HepG2 (cell line): Measurements from ENCODE around the gene RAB3D. TPM values are rescaled to one million over a fixed set of nuclear protein-coding genes. Genes with fewer than 3 reads are reported as not detected.

Source experiments
- ASH2L ChIP-seq: fragments of 300-600, 200-600 bp; sonication (generic); IDR thresholded peaks from 2 replicates; pipeline ENCODE4 v1.7.0; 2017; ENCODE audit warnings: low read depth, mild to moderate bottlenecking, moderate library complexity, mixed read lengths, low read length; ENCODE audit not compliant: insufficient read length
- ATF6 ChIP-seq: sonication (generic); formaldehyde crosslinking; conservative IDR thresholded peaks from 2 replicates; pipeline ENCODE4 v1.4.0; 2020; ENCODE audit warnings: missing genetic modification reagents
- CENPX ChIP-seq: sonication (generic); formaldehyde crosslinking; IDR thresholded peaks from 2 replicates; pipeline ENCODE4 v1.9.0; 2021; ENCODE audit warnings: mild to moderate bottlenecking, missing genetic modification reagents, moderate library complexity
- CTCF ChIP-seq: sonication (generic); formaldehyde crosslinking; IDR thresholded peaks from 2 replicates; pipeline ENCODE4 v1.5.0; 2020; ENCODE audit warnings: mild to moderate bottlenecking, missing genetic modification reagents, moderate library complexity
- FOSL2 ChIP-seq: sonication (generic); formaldehyde crosslinking; IDR thresholded peaks from 2 replicates; pipeline ENCODE4 v1.4.0; 2020; ENCODE audit warnings: missing genetic modification reagents
- KLF13 ChIP-seq: sonication (generic); formaldehyde crosslinking; IDR thresholded peaks from 2 replicates; pipeline ENCODE4 v1.4.0; 2020; ENCODE audit warnings: mild to moderate bottlenecking, missing genetic modification reagents
- NR2C2 ChIP-seq: sonication (generic); formaldehyde crosslinking; IDR thresholded peaks from 2 replicates; pipeline ENCODE4 v1.4.0; 2020; ENCODE audit warnings: missing genetic modification reagents, mild to moderate bottlenecking, moderate library complexity, borderline replicate concordance
- PAF1 ChIP-seq: IDR thresholded peaks from 2 replicates; pipeline ENCODE4 v1.6.1; 2016; ENCODE audit warnings: missing genetic modification reagents, missing compliant biosample characterization
- PTBP1 ChIP-seq: fragments of 200-400 bp; formaldehyde crosslinking; IDR thresholded peaks from 2 replicates; pipeline ENCODE4 v1.6.1; 2018; ENCODE audit warnings: low read length, low read depth; ENCODE audit not compliant: poor library complexity, severe bottlenecking
- RARG ChIP-seq: sonication (generic); formaldehyde crosslinking; IDR thresholded peaks from 2 replicates; pipeline ENCODE4 v1.4.0; 2020; ENCODE audit warnings: low read depth, mild to moderate bottlenecking, missing genetic modification reagents
- TBX3 ChIP-seq: fragments of 450-650 bp; IDR thresholded peaks from 2 replicates; pipeline ENCODE4 v1.6.1; 2017; ENCODE audit warnings: antibody characterized with exemption, mild to moderate bottlenecking, inconsistent platforms, borderline replicate concordance
- ZBTB46 ChIP-seq: sonication (generic); formaldehyde crosslinking; IDR thresholded peaks from 2 replicates; pipeline ENCODE4 v1.4.0; 2020; ENCODE audit warnings: mild to moderate bottlenecking, missing genetic modification reagents, borderline replicate concordance
- ZMYM3 ChIP-seq: sonication (generic); formaldehyde crosslinking; IDR thresholded peaks from 2 replicates; pipeline ENCODE4 v1.5.1; 2020; ENCODE audit warnings: mild to moderate bottlenecking, missing genetic modification reagents
- ZNF20 ChIP-seq: sonication (generic); formaldehyde crosslinking; IDR thresholded peaks from 2 replicates; pipeline ENCODE4 v1.4.0; 2020; ENCODE audit warnings: mild to moderate bottlenecking, moderate library complexity, missing genetic modification reagents
- ZNF225 ChIP-seq: sonication (generic); formaldehyde crosslinking; IDR thresholded peaks from 2 replicates; pipeline ENCODE4 v1.4.0; 2020; ENCODE audit warnings: mild to moderate bottlenecking, missing genetic modification reagents
- ZNF383 ChIP-seq: sonication (generic); formaldehyde crosslinking; IDR thresholded peaks from 2 replicates; pipeline ENCODE4 v1.4.0; 2020; ENCODE audit warnings: missing genetic modification reagents, mild to moderate bottlenecking, borderline replicate concordance
- ZNF598 ChIP-seq: sonication (generic); formaldehyde crosslinking; IDR thresholded peaks from 2 replicates; pipeline ENCODE4 v1.5.1; 2020; ENCODE audit warnings: mild to moderate bottlenecking, missing genetic modification reagents, borderline replicate concordance
- ZNF792 ChIP-seq: IDR thresholded peaks from 2 replicates; pipeline ENCODE4 v1.6.1; 2016
- polyA plus RNA-seq, 8 experiments: library from polyadenylated mRNA; depleted of rRNA in 3 of 8; stranded (reverse) in 7 of 8; unstranded in 1 of 8; fragments of >200 nt; fragmentation: Illumina TruSeq in 4 of 8; extraction: Trizol in 4 of 8; gene quantifications; 2 replicates each; pipeline versions ENCODE4 v1.2.1 to v1.2.3, GENCODE V29; 2011 to 2016; ENCODE audit warnings: low read depth in 4 of 8, missing spikeins in 1 of 8, mixed read lengths in 1 of 8; ENCODE audit not compliant: insufficient read depth in 1 of 8
- total RNA-seq, 5 experiments: library from RNA; depleted of rRNA; stranded (reverse); fragments of >200 nt; fragmentation: Illumina TruSeq; extraction: Trizol; gene quantifications; 2 replicates each; pipeline ENCODE4 v1.2.3, GENCODE V29; 2016; ENCODE audit warnings: low read depth in 1 of 5
- TF ChIP-seq, protein P1 (sequence below): sonication (generic); formaldehyde crosslinking; IDR thresholded peaks from 2 replicates; pipeline ENCODE4 v1.4.0; 2020; ENCODE audit warnings: missing genetic modification reagents
- TF ChIP-seq, protein P2 (sequence below): sonication (generic); formaldehyde crosslinking; IDR thresholded peaks from 2 replicates; pipeline ENCODE4 v1.8.0; 2022; ENCODE audit warnings: mild to moderate bottlenecking, missing genetic modification reagents, moderate library complexity

RAB3D gene
- total and polyA plus RNA-seq, 2 of the 13 experiments (the other 11 are each of a cell fraction or from before 2014, with no cell fraction given), result 2.0 to 16.1 TPM

GRCh38 chr19:11387162-11388034 lies 47.9 kb upstream of the RAB3D start (continued):
- no peak for TF ChIP-seq ZNF20 (CRISPR knock-in tag)
- TF ChIP-seq RARG (CRISPR knock-in tag), result no peak
- TF ChIP-seq ZNF225 (CRISPR knock-in tag), result no peak
- TF ChIP-seq PAF1 (CRISPR knock-in tag), result no peak
- TF ChIP-seq ZNF598 (CRISPR knock-in tag), result no peak
- TF ChIP-seq, protein P1, sequence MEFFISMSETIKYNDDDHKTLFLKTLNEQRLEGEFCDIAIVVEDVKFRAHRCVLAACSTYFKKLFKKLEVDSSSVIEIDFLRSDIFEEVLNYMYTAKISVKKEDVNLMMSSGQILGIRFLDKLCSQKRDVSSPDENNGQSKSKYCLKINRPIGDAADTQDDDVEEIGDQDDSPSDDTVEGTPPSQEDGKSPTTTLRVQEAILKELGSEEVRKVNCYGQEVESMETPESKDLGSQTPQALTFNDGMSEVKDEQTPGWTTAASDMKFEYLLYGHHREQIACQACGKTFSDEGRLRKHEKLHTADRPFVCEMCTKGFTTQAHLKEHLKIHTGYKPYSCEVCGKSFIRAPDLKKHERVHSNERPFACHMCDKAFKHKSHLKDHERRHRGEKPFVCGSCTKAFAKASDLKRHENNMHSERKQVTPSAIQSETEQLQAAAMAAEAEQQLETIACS (CRISPR knock-in tag), result no peak
- no peak for TF ChIP-seq ZNF383 (CRISPR knock-in tag)
- TF ChIP-seq TBX3, result no peak
- TF ChIP-seq CTCF, result no peak
- TF ChIP-seq PTBP1, result no peak
- no peak for TF ChIP-seq ATF6
- TF ChIP-seq ZNF792 (CRISPR knock-in tag), result no peak
- TF ChIP-seq ZBTB46 (CRISPR knock-in tag), result no peak
- 0 out of 2 replicates have a peak, but pooled peaks have one; percentile 11 for TF ChIP-seq ZMYM3 (CRISPR knock-in tag)
- no peak for TF ChIP-seq FOSL2 (CRISPR knock-in tag)
- no peak for TF ChIP-seq KLF13 (CRISPR knock-in tag)
- TF ChIP-seq, protein P2, sequence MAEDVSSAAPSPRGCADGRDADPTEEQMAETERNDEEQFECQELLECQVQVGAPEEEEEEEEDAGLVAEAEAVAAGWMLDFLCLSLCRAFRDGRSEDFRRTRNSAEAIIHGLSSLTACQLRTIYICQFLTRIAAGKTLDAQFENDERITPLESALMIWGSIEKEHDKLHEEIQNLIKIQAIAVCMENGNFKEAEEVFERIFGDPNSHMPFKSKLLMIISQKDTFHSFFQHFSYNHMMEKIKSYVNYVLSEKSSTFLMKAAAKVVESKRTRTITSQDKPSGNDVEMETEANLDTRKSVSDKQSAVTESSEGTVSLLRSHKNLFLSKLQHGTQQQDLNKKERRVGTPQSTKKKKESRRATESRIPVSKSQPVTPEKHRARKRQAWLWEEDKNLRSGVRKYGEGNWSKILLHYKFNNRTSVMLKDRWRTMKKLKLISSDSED, result no peak
- no peak for TF ChIP-seq NR2C2 (CRISPR knock-in tag)
- no peak for TF ChIP-seq CENPX (CRISPR knock-in tag)
- no peak for TF ChIP-seq ASH2L
